HG02938 (cell line): ENCODE measurements around the gene TARBP1.
"Not testable (repeated sequence)": the region's sequence is repeated elsewhere in the genome, so short reads cannot be mapped to it uniquely, and the experiment has no call there.

Experiments
- ATAC-seq: cut with Tn5 transposase; IDR thresholded peaks from one replicate; pipeline ENCODE4 v1.9.1; 2021; ENCODE audit warnings: mild to moderate bottlenecking, moderate library complexity; ENCODE audit not compliant: unreplicated experiment

TARBP1 gene

DNA sequence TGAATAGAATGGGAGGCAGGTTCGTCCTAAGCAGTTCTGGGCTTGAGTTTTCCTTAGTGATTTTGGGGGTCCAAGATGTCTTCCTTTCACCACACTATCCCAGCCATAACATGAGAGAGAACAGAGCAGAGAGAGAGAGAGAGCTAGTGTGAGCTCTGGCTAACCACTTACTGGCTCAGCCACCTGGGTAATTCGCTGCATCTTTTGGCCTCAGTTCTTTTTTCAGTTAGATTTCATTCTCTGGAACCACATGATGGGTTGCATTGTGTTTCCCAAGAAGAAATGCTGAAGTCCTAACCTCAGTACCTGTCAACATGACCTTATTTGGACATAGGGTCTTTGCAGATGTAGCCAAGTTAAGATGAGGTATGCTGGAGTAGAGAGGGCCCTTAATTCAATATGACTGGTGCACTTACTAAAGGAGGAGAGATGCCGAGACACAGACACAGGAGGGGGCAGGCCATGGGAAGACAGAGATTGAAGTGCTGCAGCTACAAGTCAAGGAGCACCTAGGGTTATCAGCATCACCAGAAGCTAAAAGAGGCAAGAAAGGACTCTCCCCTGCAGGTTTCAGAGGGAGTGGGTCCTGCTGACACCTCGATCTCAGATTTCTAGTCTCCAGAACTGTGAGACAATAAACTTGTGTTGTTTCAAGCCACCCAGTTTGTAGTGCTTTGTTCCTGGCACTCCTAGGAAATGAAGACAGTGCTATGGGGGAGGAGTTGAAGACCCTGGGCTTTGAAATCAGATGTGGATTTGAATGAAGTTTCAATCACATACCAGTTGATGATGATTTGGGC, 26.2 kb upstream of the TARBP1 start:
- no peak for ATAC-seq

- not testable (repeated sequence) for ATAC-seq
These were observed 25.3 kb upstream of the TARBP1 start for GRCh38 chr1:234504251-234504650.

DNA sequence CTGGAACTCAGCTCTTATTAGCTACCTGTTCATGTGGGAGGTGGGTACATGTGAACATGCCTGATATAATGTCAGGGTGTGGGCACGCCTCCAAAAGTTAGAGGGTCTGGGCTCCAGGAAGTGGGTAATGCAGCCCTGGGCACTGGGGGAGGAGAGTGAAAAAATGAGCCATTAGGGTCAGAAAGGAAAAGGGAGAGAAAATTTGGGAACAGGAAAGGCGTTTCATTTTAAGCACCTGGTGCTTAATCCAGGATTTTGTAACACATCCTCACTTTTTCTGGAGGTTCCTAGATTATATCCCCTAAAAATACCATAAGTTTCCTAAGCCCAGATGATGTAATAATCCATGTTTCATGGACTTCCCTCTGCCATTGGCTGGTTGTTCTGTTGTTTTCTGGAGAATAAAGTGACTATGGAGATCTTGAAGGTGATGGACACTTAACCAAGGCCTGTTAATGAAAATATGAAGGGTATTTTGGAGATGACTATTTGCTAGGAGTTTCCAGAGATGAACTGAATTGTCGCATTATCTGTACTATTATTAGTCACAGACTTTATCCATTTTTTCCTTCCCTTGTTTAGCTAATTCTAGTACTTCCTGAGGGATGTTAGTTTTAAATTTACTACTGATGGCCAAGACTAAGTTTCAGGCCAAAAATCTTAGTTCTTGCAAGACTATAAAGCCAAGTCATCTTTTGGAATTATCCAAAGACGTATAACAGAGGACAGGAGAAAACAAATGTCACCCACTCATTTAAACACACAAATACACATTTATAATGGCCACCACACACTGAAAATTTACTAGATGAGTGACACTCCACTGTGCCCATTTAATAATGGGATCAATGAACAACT, 24.4 kb upstream of the TARBP1 start:
- no peak for ATAC-seq

GRCh38 chr1:234502785-234503184, 23.8 kb upstream of the TARBP1 start:
- ATAC-seq, result no peak

GRCh38 chr1:234500269-234500668, 21.3 kb upstream of the TARBP1 start:
- no peak for ATAC-seq

DNA sequence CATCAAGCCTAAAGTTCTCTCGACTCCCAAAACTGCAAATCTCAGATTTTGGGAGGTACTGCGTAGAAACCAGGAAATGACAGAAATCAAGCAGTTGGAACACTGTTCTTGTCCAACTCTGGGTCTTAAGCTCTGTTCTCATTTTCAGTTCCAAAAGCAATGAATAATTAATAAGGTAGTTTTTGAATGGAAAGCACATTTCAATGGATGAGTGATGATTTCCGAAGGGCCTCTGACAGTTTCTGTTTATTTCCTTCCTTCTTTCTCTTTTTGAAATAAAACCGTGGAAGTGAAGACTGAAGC, 20.9 kb upstream of the TARBP1 start:
- no peak for ATAC-seq

DNA sequence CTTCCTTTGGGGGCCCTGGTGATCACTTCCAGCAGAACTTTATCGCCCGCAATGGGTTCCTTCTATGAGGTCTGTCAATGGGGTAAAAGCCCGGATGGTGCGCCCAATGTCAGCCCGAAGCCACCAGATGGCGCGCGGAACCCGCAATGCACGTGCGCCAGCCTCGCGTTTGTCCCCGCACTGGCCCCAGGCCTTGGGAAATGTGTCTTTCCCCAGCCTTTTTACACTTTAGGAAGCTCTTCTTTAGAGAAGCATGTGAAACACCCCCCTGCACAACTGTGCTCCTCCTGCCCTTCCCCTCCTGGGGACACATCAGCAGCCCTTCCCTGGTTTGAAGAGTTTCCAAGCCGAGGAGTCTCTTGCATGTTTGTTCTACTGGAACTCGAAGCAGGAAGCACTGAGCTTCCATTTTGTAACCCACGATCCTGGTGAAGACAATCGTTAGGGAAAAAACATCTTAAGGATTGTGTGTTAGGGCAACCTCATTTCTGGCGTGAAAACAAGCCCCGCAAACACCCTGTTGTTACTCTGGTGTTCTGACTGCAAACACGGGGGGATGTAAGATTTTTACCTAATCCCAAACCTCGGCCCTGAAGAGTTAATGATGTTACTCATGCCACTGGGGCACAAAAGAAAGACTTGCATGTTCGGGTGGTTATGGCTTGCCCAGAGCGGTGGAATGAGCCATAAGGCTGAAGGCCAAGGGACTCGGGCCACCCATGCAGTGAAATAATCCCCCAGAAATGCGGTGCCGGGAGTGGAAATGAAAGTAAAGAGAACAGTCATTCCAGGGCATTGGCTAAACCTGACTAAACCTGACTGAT, 20.4 kb upstream of the TARBP1 start:
- no peak for ATAC-seq

GRCh38 chr1:234498448-234499118, 19.6 kb upstream of the TARBP1 start:
- no peak for ATAC-seq

DNA sequence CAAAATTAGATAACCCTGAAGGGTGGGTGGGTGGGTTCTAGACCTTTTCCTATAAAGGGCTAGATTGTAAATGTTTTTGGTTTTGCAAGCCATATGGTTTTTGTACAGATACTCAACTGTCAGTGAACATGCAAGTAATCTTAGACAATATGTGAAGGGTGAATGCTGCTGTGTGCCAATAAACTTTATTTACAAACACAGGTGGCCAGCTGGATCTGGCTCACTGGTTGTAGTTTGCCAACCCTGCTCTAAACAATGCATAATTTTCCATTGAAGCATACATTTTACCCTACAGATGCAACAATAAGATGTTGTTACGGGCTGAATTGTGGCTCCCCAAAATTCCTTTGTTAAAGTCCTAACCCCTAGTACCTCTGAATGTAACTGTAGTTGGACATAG, 18.6 kb upstream of the TARBP1 start:
- ATAC-seq, result no peak

DNA sequence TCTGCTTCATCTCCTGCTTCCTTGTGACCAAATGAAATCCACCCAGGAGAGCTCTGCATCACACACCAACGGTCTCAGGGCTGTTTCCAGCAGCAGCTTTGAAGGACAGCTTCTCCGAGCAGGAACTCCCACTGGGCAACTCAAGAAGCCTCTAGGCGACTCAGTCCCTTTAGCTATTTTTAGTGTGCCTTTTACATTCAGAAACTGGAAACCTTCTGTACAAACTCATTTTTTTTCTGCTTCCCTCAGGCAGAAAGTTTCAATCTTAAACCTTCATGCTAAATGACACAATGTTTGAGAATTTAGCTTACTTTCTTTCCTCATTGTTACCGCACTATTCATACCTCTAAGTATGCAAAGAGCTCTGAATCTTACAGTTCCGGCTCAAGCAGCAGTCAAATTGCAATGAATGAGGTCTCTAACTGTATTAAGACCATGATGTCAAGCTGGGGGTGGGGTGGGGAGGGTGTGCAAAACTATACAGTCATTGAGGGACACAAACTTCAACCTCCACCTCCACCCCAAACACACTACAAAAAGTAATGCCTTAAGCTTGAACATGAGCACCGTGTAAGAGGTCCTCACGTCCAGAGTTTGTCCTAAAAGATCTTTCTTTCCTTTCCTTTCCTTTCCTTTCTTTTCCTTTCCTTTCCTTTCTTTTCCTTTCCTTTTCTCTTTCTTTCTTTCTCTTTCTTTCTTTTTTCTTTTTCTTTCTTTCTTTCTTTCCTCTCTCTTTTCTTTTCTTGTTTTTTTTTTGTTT, 16.4 kb upstream of the TARBP1 start:
- peak; percentile 84 for ATAC-seq

GRCh38 chr1:234494049-234494448, 15.1 kb upstream of the TARBP1 start:
- no peak for ATAC-seq

DNA sequence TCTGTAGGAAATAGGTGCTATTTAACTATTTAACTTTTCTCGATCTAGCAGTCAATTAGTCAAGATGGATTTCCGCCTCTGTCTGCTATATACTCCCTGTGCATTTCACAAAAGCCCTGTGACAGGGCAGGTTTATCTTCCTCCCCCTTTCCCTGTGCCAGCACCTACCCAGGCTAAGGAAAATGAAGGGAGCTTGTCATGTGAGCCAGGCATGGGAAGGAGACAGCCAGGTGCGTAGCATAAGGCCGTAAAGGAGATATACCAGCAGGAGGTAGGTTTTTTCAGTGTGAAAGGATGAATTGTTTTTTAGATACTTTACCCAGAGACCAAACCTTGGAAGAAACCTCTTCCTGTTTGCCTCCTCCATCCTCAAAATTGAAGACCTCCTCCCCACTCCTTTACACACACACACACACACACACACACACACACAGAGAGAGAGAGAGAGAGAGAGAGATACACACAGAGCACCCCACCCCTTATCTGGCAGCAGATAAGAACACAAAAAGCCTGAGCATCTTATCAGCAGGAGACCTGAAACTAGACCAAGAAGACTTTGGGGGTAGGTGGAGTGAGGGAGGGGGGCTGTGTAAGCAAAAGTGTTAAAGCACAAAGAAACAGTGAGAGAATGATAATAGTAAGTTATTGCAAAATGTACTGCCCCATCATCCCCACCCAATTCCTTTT, 12.0 kb upstream of the TARBP1 start:
- no peak for ATAC-seq

- ATAC-seq, result no peak
These were observed 10.7 kb upstream of the TARBP1 start for GRCh38 chr1:234489698-234490077.

DNA sequence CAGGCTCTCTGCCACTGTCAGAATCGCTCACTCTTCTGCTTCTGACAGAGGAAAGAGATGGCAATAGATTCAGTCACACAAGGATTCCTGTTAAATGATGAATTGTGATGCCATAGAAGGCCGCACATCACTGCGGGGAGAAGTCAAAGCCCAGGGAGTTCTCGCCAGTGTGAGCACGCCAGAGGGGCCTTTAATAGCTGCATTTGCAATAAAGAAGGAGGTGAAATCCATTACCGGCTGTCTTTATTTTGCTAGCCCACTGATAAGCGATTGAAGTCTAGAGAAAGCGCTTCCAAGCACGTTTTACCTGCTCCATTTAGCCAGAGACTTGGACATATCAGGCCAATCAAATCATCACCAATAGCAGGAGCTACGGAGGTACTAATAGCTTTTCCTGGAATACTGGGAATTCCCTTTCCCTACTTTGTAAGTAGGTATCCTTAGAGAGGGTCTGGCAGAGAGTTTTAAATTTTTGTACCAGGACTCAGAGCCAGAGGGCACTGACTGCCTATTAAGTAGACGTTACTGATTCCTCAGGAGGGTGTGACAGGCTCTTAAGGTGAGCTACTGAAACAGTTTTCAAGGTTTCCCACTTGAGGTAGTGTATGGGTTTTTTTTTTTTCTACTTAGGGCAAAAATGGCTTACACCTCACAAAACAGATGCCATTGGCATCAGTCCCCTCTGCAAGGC, 10.2 kb upstream of the TARBP1 start:
- no peak for ATAC-seq

DNA sequence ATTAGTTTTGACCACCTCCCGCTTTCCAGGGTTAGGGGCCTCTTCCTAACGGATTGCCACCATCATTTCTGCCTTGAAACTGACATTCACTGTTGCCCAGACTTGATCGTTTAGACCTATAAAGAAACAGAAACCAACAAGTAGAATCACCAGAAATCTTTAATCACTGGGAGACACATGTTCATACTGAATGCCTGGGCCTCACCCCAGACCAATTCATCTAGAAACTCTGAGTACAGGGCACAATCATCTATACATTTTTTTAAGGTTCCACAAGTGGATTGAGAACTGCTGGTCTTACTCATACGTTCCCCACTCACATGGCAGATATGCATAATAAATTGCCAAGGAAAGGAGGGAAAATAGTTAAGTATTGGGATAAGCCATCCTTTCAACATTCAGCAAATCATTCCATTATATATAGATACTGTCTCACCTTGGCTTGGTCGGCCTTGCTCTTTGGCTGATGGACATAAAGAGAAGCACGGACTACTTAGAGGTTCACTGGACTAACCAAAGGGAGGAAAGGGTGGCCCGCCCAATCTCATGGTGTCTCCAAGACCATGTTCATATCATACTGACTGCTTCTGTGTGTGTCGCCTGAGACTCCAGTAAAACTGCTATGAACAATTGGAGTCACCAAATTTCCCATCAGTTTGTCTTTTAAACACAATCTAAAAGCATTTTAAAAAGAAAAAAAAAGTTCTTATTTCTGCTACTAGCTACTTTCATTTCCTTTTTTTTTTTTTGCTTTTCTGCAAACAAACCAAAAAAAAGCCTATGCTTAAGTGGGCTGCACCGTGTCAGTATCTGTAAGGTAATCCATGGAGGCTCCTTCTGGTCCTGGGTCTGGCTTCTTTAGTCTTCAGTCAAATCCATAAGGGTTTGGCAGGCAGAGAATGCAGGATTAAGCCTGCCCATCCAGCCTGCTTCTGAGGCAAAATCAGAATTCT, 9.4 kb upstream of the TARBP1 start:
- ATAC-seq, result peak; percentile 50

DNA sequence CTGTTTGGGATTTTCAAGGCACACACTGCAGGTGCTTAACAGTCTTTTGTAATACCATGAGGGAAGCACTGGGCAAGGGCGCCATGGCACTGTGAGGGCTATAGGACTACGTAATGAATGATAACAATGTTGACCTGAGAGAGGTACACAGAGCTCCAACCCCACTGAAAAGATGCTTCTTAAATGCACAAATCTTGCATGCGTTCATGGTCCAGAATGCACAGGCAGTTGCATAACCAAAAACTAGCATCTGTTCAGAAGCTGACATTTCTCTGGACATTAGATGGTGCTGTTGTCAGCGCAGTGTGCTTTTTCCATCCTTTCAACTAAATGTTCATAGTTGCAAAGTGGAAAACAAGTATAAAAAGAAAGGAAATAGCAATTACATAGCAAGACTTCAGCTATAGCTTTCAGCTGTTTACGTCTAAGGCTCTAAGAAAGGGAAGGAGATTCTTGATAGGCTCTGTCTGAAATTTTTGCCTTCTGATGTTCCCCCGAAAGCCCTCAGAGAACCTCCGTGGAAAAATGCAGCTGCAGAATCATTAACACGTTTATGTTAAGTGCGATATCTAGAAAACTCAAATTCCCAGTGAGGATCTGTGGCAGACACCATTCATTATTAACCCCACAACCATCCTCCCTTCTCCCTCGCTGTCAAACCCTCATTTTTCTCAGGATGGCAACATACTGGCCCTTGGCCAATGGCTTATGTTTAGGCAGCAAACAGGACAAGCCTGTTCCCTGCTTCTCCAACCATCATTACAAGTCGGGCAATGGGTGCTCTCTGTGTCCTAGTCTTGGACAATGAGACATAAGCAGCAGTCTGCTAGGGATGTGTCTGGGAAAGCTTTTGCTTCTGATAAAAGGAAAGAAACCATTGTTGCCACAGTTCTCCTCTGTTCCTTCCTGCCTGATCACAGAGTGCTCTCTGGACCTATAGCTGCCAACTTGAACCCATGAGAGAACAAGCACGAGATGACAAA, 8.2 kb upstream of the TARBP1 start:
- ATAC-seq, result no peak
